ENCODE data around the gene IFT43.

GRCh38 chr14:76089575-76089974 is 104.0 kb downstream of the IFT43 start:
- TF ChIP-seq, protein P1, sequence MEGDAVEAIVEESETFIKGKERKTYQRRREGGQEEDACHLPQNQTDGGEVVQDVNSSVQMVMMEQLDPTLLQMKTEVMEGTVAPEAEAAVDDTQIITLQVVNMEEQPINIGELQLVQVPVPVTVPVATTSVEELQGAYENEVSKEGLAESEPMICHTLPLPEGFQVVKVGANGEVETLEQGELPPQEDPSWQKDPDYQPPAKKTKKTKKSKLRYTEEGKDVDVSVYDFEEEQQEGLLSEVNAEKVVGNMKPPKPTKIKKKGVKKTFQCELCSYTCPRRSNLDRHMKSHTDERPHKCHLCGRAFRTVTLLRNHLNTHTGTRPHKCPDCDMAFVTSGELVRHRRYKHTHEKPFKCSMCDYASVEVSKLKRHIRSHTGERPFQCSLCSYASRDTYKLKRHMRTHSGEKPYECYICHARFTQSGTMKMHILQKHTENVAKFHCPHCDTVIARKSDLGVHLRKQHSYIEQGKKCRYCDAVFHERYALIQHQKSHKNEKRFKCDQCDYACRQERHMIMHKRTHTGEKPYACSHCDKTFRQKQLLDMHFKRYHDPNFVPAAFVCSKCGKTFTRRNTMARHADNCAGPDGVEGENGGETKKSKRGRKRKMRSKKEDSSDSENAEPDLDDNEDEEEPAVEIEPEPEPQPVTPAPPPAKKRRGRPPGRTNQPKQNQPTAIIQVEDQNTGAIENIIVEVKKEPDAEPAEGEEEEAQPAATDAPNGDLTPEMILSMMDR (IDR thresholded peaks at IDR 0.05): no peak
- TF ChIP-seq ELF4 (CRISPR knock-in tag; IDR thresholded peaks at IDR 0.05; ENCODE audit: low read depth): no peak
- TF ChIP-seq, protein P2, sequence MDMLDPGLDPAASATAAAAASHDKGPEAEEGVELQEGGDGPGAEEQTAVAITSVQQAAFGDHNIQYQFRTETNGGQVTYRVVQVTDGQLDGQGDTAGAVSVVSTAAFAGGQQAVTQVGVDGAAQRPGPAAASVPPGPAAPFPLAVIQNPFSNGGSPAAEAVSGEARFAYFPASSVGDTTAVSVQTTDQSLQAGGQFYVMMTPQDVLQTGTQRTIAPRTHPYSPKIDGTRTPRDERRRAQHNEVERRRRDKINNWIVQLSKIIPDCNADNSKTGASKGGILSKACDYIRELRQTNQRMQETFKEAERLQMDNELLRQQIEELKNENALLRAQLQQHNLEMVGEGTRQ (CRISPR knock-in tag; IDR thresholded peaks at IDR 0.05): no peak
- no peak for TF ChIP-seq E2F4 (CRISPR knock-in tag; IDR thresholded peaks at IDR 0.05; ENCODE audit: borderline replicate concordance, low read depth)
- TF ChIP-seq CREB1 (CRISPR knock-in tag; IDR thresholded peaks at IDR 0.05): no peak
- no peak for TF ChIP-seq ZNF396 (CRISPR knock-in tag; IDR thresholded peaks at IDR 0.05; ENCODE audit: borderline replicate concordance)
- no peak for TF ChIP-seq ZNF138 (CRISPR knock-in tag; conservative IDR thresholded peaks at IDR 0.05)
- no peak for TF ChIP-seq ETV6 (CRISPR knock-in tag; IDR thresholded peaks at IDR 0.05)
- TF ChIP-seq ZNF263 (CRISPR knock-in tag; IDR thresholded peaks at IDR 0.05; ENCODE audit: low read depth): no peak
- TF ChIP-seq, protein P3, sequence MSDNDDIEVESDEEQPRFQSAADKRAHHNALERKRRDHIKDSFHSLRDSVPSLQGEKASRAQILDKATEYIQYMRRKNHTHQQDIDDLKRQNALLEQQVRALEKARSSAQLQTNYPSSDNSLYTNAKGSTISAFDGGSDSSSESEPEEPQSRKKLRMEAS (CRISPR knock-in tag; IDR thresholded peaks at IDR 0.05): no peak
- TF ChIP-seq FOXJ3 (CRISPR knock-in tag; IDR thresholded peaks at IDR 0.05; ENCODE audit: borderline replicate concordance): no peak
